Keratinocyte (primary cell): ENCODE measurements around the gene SUGT1. TPM values are rescaled to one million over a fixed set of nuclear protein-coding genes. Genes with fewer than 3 reads are reported as not detected.

Experiments used
- DNase-seq: peaks from one replicate; pipeline ENCODE4 v3.0.0-alpha.2; 2011; ENCODE audit warnings: low read depth, missing footprints, low spot score
- FAIRE-seq: peaks from 2 replicates; lab custom pipeline; 2011; peaks lifted over from hg19 to GRCh38; lab: Jason Lieb, UNC
- H2AFZ ChIP-seq: 2 replicates; pipeline ENCODE4 v1.6.0; 2012; ENCODE audit warnings: low read length, control low read depth, inconsistent platforms; ENCODE audit not compliant: control insufficient read depth
- H3K27ac ChIP-seq: 2 replicates; pipeline ENCODE4 v1.5.1; 2011; ENCODE audit warnings: low read length; ENCODE audit not compliant: control insufficient read depth, insufficient read depth
- H3K27me3 ChIP-seq: 3 replicates; pipeline ENCODE4 v1.6.0; 2011; ENCODE audit warnings: low read length; ENCODE audit not compliant: control insufficient read depth, insufficient read depth; ENCODE audit errors: extremely low read depth
- H3K36me3 ChIP-seq, 2 experiments: 2 replicates in 1 of 2; 3 replicates in 1 of 2; pipeline ENCODE4 v1.5.1; 2011; ENCODE audit warnings: low read length in 2 of 2, mild to moderate bottlenecking in 1 of 2; ENCODE audit not compliant: control insufficient read depth in 2 of 2, insufficient read depth in 2 of 2; ENCODE audit errors: extremely low read depth in 1 of 2
- H3K4me1 ChIP-seq: 3 replicates; pipeline ENCODE4 v1.5.1; 2011; ENCODE audit warnings: low read length; ENCODE audit not compliant: control insufficient read depth, insufficient read depth; ENCODE audit errors: extremely low read depth
- H3K4me2 ChIP-seq: 3 replicates; pipeline ENCODE4 v1.6.0; 2011; ENCODE audit warnings: low read depth, low read length; ENCODE audit not compliant: control insufficient read depth, insufficient read depth; ENCODE audit errors: extremely low read depth
- H3K4me3 ChIP-seq, 3 experiments: fragments of 200-600 bp in 1 of 3; sonication (generic) in 1 of 3; 2 replicates in 2 of 3; 3 replicates in 1 of 3; pipeline ENCODE4 v1.5.1; 2011 to 2016; ENCODE audit warnings: low read length in 3 of 3, mild to moderate bottlenecking in 3 of 3, control low read depth in 2 of 3, inconsistent platforms in 1 of 3, low read depth in 1 of 3, mixed read lengths in 1 of 3, mixed run types in 1 of 3, moderate library complexity in 1 of 3; ENCODE audit not compliant: control insufficient read depth in 2 of 3, insufficient read depth in 2 of 3; ENCODE audit errors: extremely low read depth in 1 of 3
- H3K79me2 ChIP-seq: 2 replicates; pipeline ENCODE4 v1.6.0; 2012; ENCODE audit warnings: low read length; ENCODE audit not compliant: control insufficient read depth, insufficient read depth
- H3K9ac ChIP-seq: 3 replicates; pipeline ENCODE4 v1.6.0; 2011; ENCODE audit warnings: low read length; ENCODE audit not compliant: control insufficient read depth, insufficient read depth; ENCODE audit errors: extremely low read depth
- H3K9me1 ChIP-seq: 3 replicates; pipeline ENCODE4 v1.6.0; 2011; ENCODE audit warnings: low read length; ENCODE audit not compliant: control insufficient read depth, insufficient read depth; ENCODE audit errors: extremely low read depth
- H3K9me3 ChIP-seq: 2 replicates; pipeline ENCODE4 v1.5.1; 2012; ENCODE audit warnings: low read depth, low read length; ENCODE audit not compliant: control insufficient read depth
- H4K20me1 ChIP-seq: 3 replicates; pipeline ENCODE4 v1.6.0; 2011; ENCODE audit warnings: low read length; ENCODE audit not compliant: control insufficient read depth, insufficient read depth; ENCODE audit errors: extremely low read depth
- EZH2 ChIP-seq: IDR thresholded peaks from one replicate; pipeline ENCODE4 v1.6.1; 2012; ENCODE audit warnings: inconsistent platforms, mild to moderate bottlenecking, low read length, moderate library complexity
- dilution Hi-C: fragments of 300-500 bp; cut with MboI; formaldehyde crosslinking; loops from one replicate; pipeline ENCODE4 v1.7.0; 2020; ENCODE audit warnings: low sequenced_read_pairs; ENCODE audit not compliant: extremely low pct_ligation_motif_present
- polyA plus RNA-seq, 5 experiments: library from polyadenylated mRNA; depleted of rRNA in 3 of 5; stranded (reverse) in 3 of 5; stranded (forward) in 1 of 5; unstranded in 1 of 5; fragments of >200 nt; gene quantifications; 1 replicate in 1 of 5; 2 replicates in 3 of 5; 3 replicates in 1 of 5; pipeline versions ENCODE4 v1.2.1 to v1.2.3, GENCODE V29; 2011 to 2012; ENCODE audit warnings: missing spikeins in 2 of 5, low read depth in 1 of 5, low replicate concordance in 1 of 5
- TF ChIP-seq, protein P1 (sequence below), 3 experiments: IDR thresholded peaks in 1 of 3; conservative IDR thresholded peaks in 1 of 3; optimal IDR thresholded peaks in 1 of 3; 2 replicates in 2 of 3; 3 replicates in 1 of 3; pipeline versions ENCODE3 to v1.5.1; 2011; ENCODE audit warnings: low read length in 3 of 3, mild to moderate bottlenecking in 3 of 3, moderate library complexity in 2 of 3, control low read depth in 1 of 3, inconsistent platforms in 1 of 3; ENCODE audit not compliant: insufficient read depth in 2 of 3; ENCODE audit errors: extremely low read depth in 1 of 3

Gene SUGT1
- polyA plus RNA-seq, 1 donor (not counting 4 experiments of a cell fraction or from before 2014, with no cell fraction given), result 43.9 TPM

DNA sequence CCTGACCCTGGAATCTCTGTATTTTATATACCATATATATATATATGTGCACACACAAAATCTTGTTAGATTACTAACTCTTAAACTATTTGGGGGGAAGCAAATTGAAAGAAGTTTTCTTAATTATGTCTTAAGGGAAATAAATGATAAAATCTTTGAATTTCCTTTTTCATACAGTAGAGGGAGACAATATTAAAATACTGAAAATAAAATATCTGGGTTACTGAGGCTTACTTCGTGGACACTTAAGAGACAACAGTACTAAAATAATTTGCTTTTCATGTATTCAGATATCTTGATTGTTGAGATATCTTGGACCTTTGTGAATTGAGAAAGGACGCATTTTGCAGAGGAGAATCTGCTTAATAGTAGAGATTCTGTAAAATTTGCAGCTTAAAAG, 17.0 kb downstream of the SUGT1 start:
- no peak overlapping the region for H3K4me2 ChIP-seq
- no peak for TF ChIP-seq EZH2
- TF ChIP-seq, protein P1, sequence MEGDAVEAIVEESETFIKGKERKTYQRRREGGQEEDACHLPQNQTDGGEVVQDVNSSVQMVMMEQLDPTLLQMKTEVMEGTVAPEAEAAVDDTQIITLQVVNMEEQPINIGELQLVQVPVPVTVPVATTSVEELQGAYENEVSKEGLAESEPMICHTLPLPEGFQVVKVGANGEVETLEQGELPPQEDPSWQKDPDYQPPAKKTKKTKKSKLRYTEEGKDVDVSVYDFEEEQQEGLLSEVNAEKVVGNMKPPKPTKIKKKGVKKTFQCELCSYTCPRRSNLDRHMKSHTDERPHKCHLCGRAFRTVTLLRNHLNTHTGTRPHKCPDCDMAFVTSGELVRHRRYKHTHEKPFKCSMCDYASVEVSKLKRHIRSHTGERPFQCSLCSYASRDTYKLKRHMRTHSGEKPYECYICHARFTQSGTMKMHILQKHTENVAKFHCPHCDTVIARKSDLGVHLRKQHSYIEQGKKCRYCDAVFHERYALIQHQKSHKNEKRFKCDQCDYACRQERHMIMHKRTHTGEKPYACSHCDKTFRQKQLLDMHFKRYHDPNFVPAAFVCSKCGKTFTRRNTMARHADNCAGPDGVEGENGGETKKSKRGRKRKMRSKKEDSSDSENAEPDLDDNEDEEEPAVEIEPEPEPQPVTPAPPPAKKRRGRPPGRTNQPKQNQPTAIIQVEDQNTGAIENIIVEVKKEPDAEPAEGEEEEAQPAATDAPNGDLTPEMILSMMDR (optimal IDR thresholded peaks at IDR 0.05 in 1 of 3, IDR thresholded peaks at IDR 0.05 in 1 of 3, conservative IDR thresholded peaks at IDR 0.05 in 1 of 3; ENCODE audit: extremely low read depth in 1 of 3, insufficient read depth in 2 of 3, low read length in 3 of 3), result no peak
- no peaks in the 10 kb centered on the region for H3K79me2 ChIP-seq
- DNase-seq (no peak), FAIRE-seq (no peak)
- no peak overlapping the region for H3K4me3 ChIP-seq
- H3K9me3 ChIP-seq, result no peaks in the 10 kb centered on the region
- H3K27me3 ChIP-seq, result no peaks in the 10 kb centered on the region
- peaks cover 6 to 15% of the 10 kb centered on the region in 2 experiments for H3K36me3 ChIP-seq
- no peak overlapping the region for H3K27ac ChIP-seq
- no peaks in the 10 kb centered on the region for H3K9me1 ChIP-seq
- H2AFZ ChIP-seq, result no peak overlapping the region
- dilution Hi-C loops, result no loop called here
- no peaks in the 10 kb centered on the region for H4K20me1 ChIP-seq
- H3K9ac ChIP-seq, result no peak overlapping the region
- H3K4me1 ChIP-seq, result no peaks in the 10 kb centered on the region

DNA sequence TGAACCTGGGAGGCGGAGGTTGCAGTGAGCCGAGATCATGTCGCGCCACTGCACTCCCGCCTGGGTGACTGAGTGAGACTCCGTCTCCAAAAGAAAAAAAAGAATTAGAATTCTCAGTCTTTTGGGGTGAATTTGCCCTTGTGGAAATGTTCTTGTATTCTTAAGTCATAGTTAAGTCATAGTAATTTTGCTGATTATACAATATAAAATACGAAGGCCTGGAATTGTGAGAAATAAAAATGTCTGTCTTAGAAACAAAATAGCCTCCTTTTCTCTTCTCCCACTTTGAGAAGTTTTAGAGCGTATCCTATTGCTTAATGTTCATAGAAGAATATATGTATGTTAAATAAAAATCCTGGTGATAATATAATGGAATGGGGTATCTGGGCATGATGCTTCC, 18.1 kb downstream of the SUGT1 start:
- H3K79me2 ChIP-seq, result no peaks in the 10 kb centered on the region
- no peak overlapping the region for H3K4me3 ChIP-seq
- DNase-seq (no peak), FAIRE-seq (no peak)
- peaks cover 8 to 13% of the 10 kb centered on the region in 2 experiments for H3K36me3 ChIP-seq
- no peaks in the 10 kb centered on the region for H3K9me3 ChIP-seq
- TF ChIP-seq, protein P1 (optimal IDR thresholded peaks at IDR 0.05 in 1 of 3, IDR thresholded peaks at IDR 0.05 in 1 of 3, conservative IDR thresholded peaks at IDR 0.05 in 1 of 3; ENCODE audit: extremely low read depth in 1 of 3, insufficient read depth in 2 of 3, low read length in 3 of 3), result no peak
- TF ChIP-seq EZH2, result no peak
- dilution Hi-C loops, result no loop called here
- no peak overlapping the region for H2AFZ ChIP-seq
- no peak overlapping the region for H3K27ac ChIP-seq
- no peaks in the 10 kb centered on the region for H3K4me1 ChIP-seq
- no peaks in the 10 kb centered on the region for H3K9me1 ChIP-seq
- H3K27me3 ChIP-seq, result no peaks in the 10 kb centered on the region
- no peaks in the 10 kb centered on the region for H4K20me1 ChIP-seq
- H3K4me2 ChIP-seq, result no peak overlapping the region
- H3K9ac ChIP-seq, result no peak overlapping the region
